Neural cell (in vitro differentiated cells): ENCODE measurements around the gene FRMD4A. TPM values are rescaled to one million over a fixed set of nuclear protein-coding genes. Genes with fewer than 3 reads are reported as not detected.

ENCODE experiments used
- H2AFZ ChIP-seq: fragments of 200-600, 300-800 bp; sonication (generic), shearing (Covaris generic); 2 replicates; pipeline ENCODE4 v1.6.0; 2014; ENCODE audit warnings: low read depth, mild to moderate bottlenecking, antibody characterized with exemption, low read length, moderate library complexity
- H3F3A ChIP-seq: fragments of 200-600 bp; shearing (Covaris generic); 2 replicates; pipeline ENCODE4 v1.6.1; 2016; ENCODE audit warnings: mild to moderate bottlenecking, moderate library complexity, mixed read lengths, antibody characterized with exemption, low read length; ENCODE audit not compliant: insufficient read depth, poor library complexity, severe bottlenecking
- H3K27ac ChIP-seq: fragments of 200-600, 300-800 bp; sonication (generic), shearing (Covaris generic); 2 replicates; pipeline ENCODE4 v1.5.1; 2014; ENCODE audit warnings: mild to moderate bottlenecking, low read length, moderate library complexity
- H3K27me3 ChIP-seq: fragments of 300-800, 200-600 bp; sonication (generic), shearing (Covaris generic); 2 replicates; pipeline ENCODE4 v1.6.0; 2014; ENCODE audit warnings: mild to moderate bottlenecking, low read depth, low read length, moderate library complexity; ENCODE audit not compliant: insufficient read depth
- H3K36me3 ChIP-seq: fragments of 300-800, 200-600 bp; sonication (generic), shearing (Covaris generic); 2 replicates; pipeline ENCODE4 v1.5.1; 2014; ENCODE audit warnings: mild to moderate bottlenecking, antibody characterized with exemption, low read length, moderate library complexity; ENCODE audit not compliant: insufficient read depth
- H3K4me2 ChIP-seq: fragments of 300-800, 200-600 bp; sonication (generic), shearing (Covaris generic); 2 replicates; pipeline ENCODE4 v1.6.0; 2014; ENCODE audit warnings: mild to moderate bottlenecking, low read length
- H3K4me3 ChIP-seq: fragments of 300-800, 200-600 bp; sonication (generic), shearing (Covaris generic); 2 replicates; pipeline ENCODE4 v1.5.1; 2014; ENCODE audit warnings: mild to moderate bottlenecking, low read length, moderate library complexity
- H3K79me2 ChIP-seq: fragments of 200-600 bp; shearing (Covaris generic); replicated peaks from 2 replicates; pipeline ENCODE4 v1.6.0; 2014; ENCODE audit warnings: mild to moderate bottlenecking, low read length, moderate library complexity; ENCODE audit not compliant: insufficient read depth
- H3K9ac ChIP-seq: fragments of 300-800, 200-600 bp; sonication (generic), shearing (Covaris generic); 2 replicates; pipeline ENCODE4 v1.6.1; 2016; ENCODE audit warnings: mild to moderate bottlenecking, low read length, mixed read lengths
- H3K9me2 ChIP-seq: fragments of 200-600 bp; shearing (Covaris generic); 2 replicates; pipeline ENCODE4 v1.6.1; 2016; ENCODE audit warnings: mild to moderate bottlenecking, low read length, mixed read lengths; ENCODE audit not compliant: insufficient read depth
- H3K9me3 ChIP-seq: fragments of 200-600, 300-800 bp; sonication (generic), shearing (Covaris generic); 2 replicates; pipeline ENCODE4 v1.6.1; 2016; ENCODE audit warnings: mild to moderate bottlenecking, mixed run types, low read length, moderate library complexity, mixed read lengths
- H4K20me1 ChIP-seq: fragments of 200-600 bp; shearing (Covaris generic); 2 replicates; pipeline ENCODE4 v1.6.1; 2016; ENCODE audit warnings: mild to moderate bottlenecking, mixed run types; ENCODE audit not compliant: insufficient read depth
- CTCF ChIP-seq: fragments of 450-650 bp; IDR thresholded peaks from 2 replicates; pipeline ENCODE4 v1.5.1; 2014; ENCODE audit warnings: antibody characterized with exemption, mild to moderate bottlenecking, moderate library complexity; ENCODE audit not compliant: poor library complexity, severe bottlenecking
- EP300 ChIP-seq: fragments of 450-650 bp; conservative IDR thresholded peaks from 2 replicates; pipeline ENCODE4 v1.6.1; 2014; ENCODE audit warnings: antibody characterized with exemption, mild to moderate bottlenecking, moderate library complexity; ENCODE audit not compliant: poor library complexity, severe bottlenecking
- EZH2 ChIP-seq: fragments of 200-600, 300-800 bp; shearing (Covaris generic), sonication (generic); IDR thresholded peaks from 2 replicates; pipeline ENCODE4 v1.6.1; 2014; ENCODE audit warnings: antibody characterized with exemption, low read length, borderline replicate concordance, mild to moderate bottlenecking; ENCODE audit not compliant: insufficient read depth, poor library complexity, severe bottlenecking
- MXI1 ChIP-seq: fragments of 450-650 bp; conservative IDR thresholded peaks from 2 replicates; pipeline ENCODE4 v1.6.1; 2014; ENCODE audit warnings: antibody characterized with exemption, mild to moderate bottlenecking; ENCODE audit not compliant: poor library complexity, severe bottlenecking
- POLR2AphosphoS5 ChIP-seq: IDR thresholded peaks from 2 replicates; pipeline ENCODE4 v1.6.1; 2012
- RAD21 ChIP-seq: fragments of 450-650 bp; conservative IDR thresholded peaks from 2 replicates; pipeline ENCODE4 v1.6.1; 2014; ENCODE audit warnings: antibody characterized with exemption, mild to moderate bottlenecking, moderate library complexity
- SMC3 ChIP-seq: fragments of 450-650 bp; conservative IDR thresholded peaks from 2 replicates; pipeline ENCODE4 v1.6.1; 2014; ENCODE audit warnings: antibody characterized with exemption, mild to moderate bottlenecking, moderate library complexity; ENCODE audit not compliant: poor library complexity
- TAF1 ChIP-seq: IDR thresholded peaks from 2 replicates; pipeline ENCODE4 v1.6.1; 2012; ENCODE audit warnings: low read depth
- polyA plus RNA-seq: library from polyadenylated mRNA; depleted of rRNA; stranded (reverse); fragments of >200 nt; gene quantifications from 2 replicates; pipeline ENCODE4 v1.2.3, GENCODE V29; 2014
- TF ChIP-seq, protein P1 (sequence below): IDR thresholded peaks from 2 replicates; pipeline ENCODE4 v1.6.1; 2012; ENCODE audit warnings: borderline replicate concordance

FRMD4A gene
- polyA plus RNA-seq, 1 donor from 2014 or later, result 36.5 TPM

- no peak for TF ChIP-seq EP300
- no peak for TF ChIP-seq RAD21
- no peak for TF ChIP-seq EZH2
- no peak for TF ChIP-seq TAF1
- TF ChIP-seq, protein P1, sequence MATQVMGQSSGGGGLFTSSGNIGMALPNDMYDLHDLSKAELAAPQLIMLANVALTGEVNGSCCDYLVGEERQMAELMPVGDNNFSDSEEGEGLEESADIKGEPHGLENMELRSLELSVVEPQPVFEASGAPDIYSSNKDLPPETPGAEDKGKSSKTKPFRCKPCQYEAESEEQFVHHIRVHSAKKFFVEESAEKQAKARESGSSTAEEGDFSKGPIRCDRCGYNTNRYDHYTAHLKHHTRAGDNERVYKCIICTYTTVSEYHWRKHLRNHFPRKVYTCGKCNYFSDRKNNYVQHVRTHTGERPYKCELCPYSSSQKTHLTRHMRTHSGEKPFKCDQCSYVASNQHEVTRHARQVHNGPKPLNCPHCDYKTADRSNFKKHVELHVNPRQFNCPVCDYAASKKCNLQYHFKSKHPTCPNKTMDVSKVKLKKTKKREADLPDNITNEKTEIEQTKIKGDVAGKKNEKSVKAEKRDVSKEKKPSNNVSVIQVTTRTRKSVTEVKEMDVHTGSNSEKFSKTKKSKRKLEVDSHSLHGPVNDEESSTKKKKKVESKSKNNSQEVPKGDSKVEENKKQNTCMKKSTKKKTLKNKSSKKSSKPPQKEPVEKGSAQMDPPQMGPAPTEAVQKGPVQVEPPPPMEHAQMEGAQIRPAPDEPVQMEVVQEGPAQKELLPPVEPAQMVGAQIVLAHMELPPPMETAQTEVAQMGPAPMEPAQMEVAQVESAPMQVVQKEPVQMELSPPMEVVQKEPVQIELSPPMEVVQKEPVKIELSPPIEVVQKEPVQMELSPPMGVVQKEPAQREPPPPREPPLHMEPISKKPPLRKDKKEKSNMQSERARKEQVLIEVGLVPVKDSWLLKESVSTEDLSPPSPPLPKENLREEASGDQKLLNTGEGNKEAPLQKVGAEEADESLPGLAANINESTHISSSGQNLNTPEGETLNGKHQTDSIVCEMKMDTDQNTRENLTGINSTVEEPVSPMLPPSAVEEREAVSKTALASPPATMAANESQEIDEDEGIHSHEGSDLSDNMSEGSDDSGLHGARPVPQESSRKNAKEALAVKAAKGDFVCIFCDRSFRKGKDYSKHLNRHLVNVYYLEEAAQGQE, result no peak
- TF ChIP-seq MXI1, result no peak
- TF ChIP-seq CTCF, result no peak
- no peak for TF ChIP-seq SMC3
- TF ChIP-seq POLR2AphosphoS5, result no peak
- Histone ChIP-seq H3K9me2 (no peaks in the 10 kb centered on the region), H3F3A (no peaks in the 10 kb centered on the region), H3K27ac (no peak overlapping the region), H3K79me2 (no peaks in the 10 kb centered on the region), H4K20me1 (no peaks in the 10 kb centered on the region), H3K4me3 (no peak overlapping the region), H3K4me2 (no peak overlapping the region), H3K27me3 (no peaks in the 10 kb centered on the region), H2AFZ (no peak overlapping the region), H3K9me3 (no peaks in the 10 kb centered on the region), H3K9ac (no peak overlapping the region), H3K36me3 (no peaks in the 10 kb centered on the region)
These were observed 660.8 kb downstream of the FRMD4A start for GRCh38 chr10:13669901-13670300.

GRCh38 chr10:13669182-13669855, 661.4 kb downstream of the FRMD4A start:
- Histone ChIP-seq H3K9me2 (no peaks in the 10 kb centered on the region), H3K9ac (no peak overlapping the region), H3K4me3 (no peak overlapping the region), H3K27me3 (no peaks in the 10 kb centered on the region), H4K20me1 (no peaks in the 10 kb centered on the region), H2AFZ (no peak overlapping the region), H3K27ac (no peak overlapping the region), H3K9me3 (no peaks in the 10 kb centered on the region), H3K4me2 (no peak overlapping the region), H3K36me3 (no peaks in the 10 kb centered on the region), H3K79me2 (no peaks in the 10 kb centered on the region), H3F3A (no peaks in the 10 kb centered on the region)
- TF ChIP-seq POLR2AphosphoS5, result no peak
- no peak for TF ChIP-seq CTCF
- no peak for TF ChIP-seq EZH2
- no peak for TF ChIP-seq MXI1
- no peak for TF ChIP-seq TAF1
- TF ChIP-seq EP300, result no peak
- TF ChIP-seq, protein P1, result no peak
- no peak for TF ChIP-seq SMC3
